ENCODE results near the gene NDE1.

DNA sequence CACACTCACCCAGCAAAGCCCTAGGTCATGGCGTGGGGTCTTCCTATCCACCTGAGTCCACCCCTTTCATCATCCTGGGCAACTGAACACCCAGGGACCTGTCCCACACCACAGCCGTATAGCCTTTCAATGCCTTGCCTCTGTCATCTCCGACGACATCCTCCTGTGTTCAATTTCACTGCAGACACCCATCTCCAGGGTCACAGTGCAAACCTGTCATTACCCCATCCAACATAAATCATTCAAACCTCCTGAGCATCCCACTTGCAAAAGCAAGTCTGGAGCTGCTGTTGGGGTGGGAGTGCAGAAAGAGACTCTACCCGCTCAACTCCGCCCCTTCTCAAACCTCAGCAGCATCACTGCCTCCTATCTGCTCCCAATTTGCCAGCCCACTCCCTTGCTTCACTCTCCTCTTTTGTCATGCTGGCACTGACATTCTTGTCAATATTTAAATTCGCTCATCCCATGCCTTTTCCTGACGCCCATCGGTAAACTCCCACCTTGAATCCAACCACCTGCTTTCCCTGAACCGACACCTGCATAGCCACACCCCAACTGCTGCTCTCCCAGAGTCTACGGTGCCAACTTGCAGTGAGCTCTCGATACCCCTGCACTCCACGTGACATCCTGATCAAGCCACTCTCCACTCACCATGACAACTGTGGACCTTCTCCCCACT is 44.1 kb upstream of the NDE1 start:
- TF ChIP-seq, protein P1, sequence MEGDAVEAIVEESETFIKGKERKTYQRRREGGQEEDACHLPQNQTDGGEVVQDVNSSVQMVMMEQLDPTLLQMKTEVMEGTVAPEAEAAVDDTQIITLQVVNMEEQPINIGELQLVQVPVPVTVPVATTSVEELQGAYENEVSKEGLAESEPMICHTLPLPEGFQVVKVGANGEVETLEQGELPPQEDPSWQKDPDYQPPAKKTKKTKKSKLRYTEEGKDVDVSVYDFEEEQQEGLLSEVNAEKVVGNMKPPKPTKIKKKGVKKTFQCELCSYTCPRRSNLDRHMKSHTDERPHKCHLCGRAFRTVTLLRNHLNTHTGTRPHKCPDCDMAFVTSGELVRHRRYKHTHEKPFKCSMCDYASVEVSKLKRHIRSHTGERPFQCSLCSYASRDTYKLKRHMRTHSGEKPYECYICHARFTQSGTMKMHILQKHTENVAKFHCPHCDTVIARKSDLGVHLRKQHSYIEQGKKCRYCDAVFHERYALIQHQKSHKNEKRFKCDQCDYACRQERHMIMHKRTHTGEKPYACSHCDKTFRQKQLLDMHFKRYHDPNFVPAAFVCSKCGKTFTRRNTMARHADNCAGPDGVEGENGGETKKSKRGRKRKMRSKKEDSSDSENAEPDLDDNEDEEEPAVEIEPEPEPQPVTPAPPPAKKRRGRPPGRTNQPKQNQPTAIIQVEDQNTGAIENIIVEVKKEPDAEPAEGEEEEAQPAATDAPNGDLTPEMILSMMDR (IDR thresholded peaks at IDR 0.05; ENCODE audit: insufficient read depth, low read depth, low read length) = no peak
- no peak for TF ChIP-seq EZH2 (IDR thresholded peaks at IDR 0.05; ENCODE audit: insufficient read depth, low read length)
